WTC11 (cell line): Measurements from ENCODE around the gene MYO15B. TPM values are rescaled to one million over a fixed set of nuclear protein-coding genes. Genes with fewer than 3 reads are reported as not detected.

Source experiments
- ATAC-seq: fragments of 200-7000 bp; cut with Tn5 transposase; 2 replicates; pipeline ENCODE4 v1.10.0; 2021; ENCODE audit warnings: mild to moderate bottlenecking, moderate library complexity
- CTCF ChIA-PET: fragments of 300-600 bp; sonication (Branson Sonifier 250); formaldehyde crosslinking; loops from one replicate; lab custom pipeline; 2021; ENCODE audit warnings: antibody characterized with exemption; lab: Charles Lee
- POLR2A ChIA-PET: fragments of 350-600 bp; sonication (Branson Sonifier 250); formaldehyde crosslinking; loops from one replicate; lab custom pipeline; 2021; ENCODE audit warnings: antibody characterized with exemption; lab: Charles Lee
- DNase-seq: peaks from one replicate; pipeline ENCODE4 v3.0.0; 2021; ENCODE audit warnings: low spot score
- H3K27ac Mint-ChIP-seq: 2 replicates; pipeline ENCODE4 v1.8.0; 2021; ENCODE audit warnings: mixed read lengths
- H3K27me3 Mint-ChIP-seq: 2 replicates; pipeline ENCODE4 v1.8.0; 2021; ENCODE audit warnings: low read depth, mild to moderate bottlenecking, moderate library complexity, mixed read lengths
- H3K36me3 Mint-ChIP-seq: 2 replicates; pipeline ENCODE4 v1.8.0; 2021; ENCODE audit warnings: mixed read lengths
- H3K4me1 Mint-ChIP-seq: 2 replicates; pipeline ENCODE4 v1.8.0; 2022; ENCODE audit warnings: mixed read lengths
- H3K4me3 Mint-ChIP-seq: 2 replicates; pipeline ENCODE4 v1.8.0; 2021; ENCODE audit warnings: mild to moderate bottlenecking, moderate library complexity, mixed read lengths
- H3K9me3 Mint-ChIP-seq: 2 replicates; pipeline ENCODE4 v1.8.0; 2021; ENCODE audit warnings: mixed read lengths
- E2F4 ChIP-seq: sonication (generic); formaldehyde crosslinking; IDR thresholded peaks from 2 replicates; pipeline ENCODE4 v1.8.1; 2022; ENCODE audit warnings: low read depth, mild to moderate bottlenecking, moderate library complexity, missing genetic modification reagents, borderline replicate concordance
- IRF2 ChIP-seq: sonication (generic); formaldehyde crosslinking; IDR thresholded peaks from 2 replicates; pipeline ENCODE4 v1.8.0; 2022; ENCODE audit warnings: low read depth, missing genetic modification reagents, borderline replicate concordance
- JAZF1 ChIP-seq: fragments of 250-450 bp; sonication (Bioruptor Pico); IDR thresholded peaks from 2 replicates; pipeline ENCODE4 v1.9.0; 2021; ENCODE audit warnings: moderate library complexity, mild to moderate bottlenecking, inconsistent platforms
- STAT6 ChIP-seq: sonication (generic); formaldehyde crosslinking; conservative IDR thresholded peaks from 2 replicates; pipeline ENCODE4 v1.8.1; 2023; ENCODE audit warnings: mild to moderate bottlenecking, low read depth, missing genetic modification reagents, moderate library complexity
- ZNF396 ChIP-seq: fragments of 250-450 bp; sonication (Bioruptor Pico); IDR thresholded peaks from 2 replicates; pipeline ENCODE4 v1.8.0; 2021; ENCODE audit warnings: mild to moderate bottlenecking, moderate library complexity, borderline replicate concordance
- ZNF416 ChIP-seq: fragments of 250-450 bp; sonication (Bioruptor Pico); IDR thresholded peaks from 2 replicates; pipeline ENCODE4 v1.9.0; 2021; ENCODE audit warnings: mild to moderate bottlenecking, inconsistent platforms
- ZNF512 ChIP-seq: sonication (generic); formaldehyde crosslinking; IDR thresholded peaks from 2 replicates; pipeline ENCODE4 v1.8.1; 2022; ENCODE audit warnings: missing genetic modification reagents, borderline replicate concordance
- total RNA-seq: library from RNA; stranded (reverse); gene quantifications from 3 replicates; pipeline ENCODE4 v1.2.3, GENCODE V29; 2021
- TF ChIP-seq, protein P1 (sequence below): sonication (generic); formaldehyde crosslinking; IDR thresholded peaks from 2 replicates; pipeline ENCODE4 v1.8.0; 2023; ENCODE audit warnings: missing genetic modification reagents
- TF ChIP-seq, protein P2 (sequence below): sonication (generic); formaldehyde crosslinking; IDR thresholded peaks from 2 replicates; pipeline ENCODE4 v1.8.1; 2023; ENCODE audit warnings: mild to moderate bottlenecking, missing genetic modification reagents, moderate library complexity
- TF ChIP-seq, protein P3 (sequence below): sonication (generic); formaldehyde crosslinking; IDR thresholded peaks from 2 replicates; pipeline ENCODE4 v1.8.0; 2022; ENCODE audit warnings: mild to moderate bottlenecking, missing genetic modification reagents
- TF ChIP-seq, protein P4 (sequence below): sonication (generic); formaldehyde crosslinking; IDR thresholded peaks from 2 replicates; pipeline ENCODE4 v1.8.0; 2023; ENCODE audit warnings: missing genetic modification reagents, mild to moderate bottlenecking, borderline replicate concordance
- TF ChIP-seq, protein P5 (sequence below): sonication (generic); formaldehyde crosslinking; IDR thresholded peaks from 2 replicates; pipeline ENCODE4 v1.8.1; 2023; ENCODE audit warnings: mild to moderate bottlenecking, missing genetic modification reagents

The MYO15B gene
- total RNA-seq, 1 experiment from 2014 or later, result 35.6 TPM

GRCh38 chr17:75602644-75603043 lies 15.0 kb downstream of the MYO15B start (continued):
- TF ChIP-seq STAT6 (CRISPR knock-in tag), result no peak
- TF ChIP-seq, all 79 proteins: peak for 0

DNA sequence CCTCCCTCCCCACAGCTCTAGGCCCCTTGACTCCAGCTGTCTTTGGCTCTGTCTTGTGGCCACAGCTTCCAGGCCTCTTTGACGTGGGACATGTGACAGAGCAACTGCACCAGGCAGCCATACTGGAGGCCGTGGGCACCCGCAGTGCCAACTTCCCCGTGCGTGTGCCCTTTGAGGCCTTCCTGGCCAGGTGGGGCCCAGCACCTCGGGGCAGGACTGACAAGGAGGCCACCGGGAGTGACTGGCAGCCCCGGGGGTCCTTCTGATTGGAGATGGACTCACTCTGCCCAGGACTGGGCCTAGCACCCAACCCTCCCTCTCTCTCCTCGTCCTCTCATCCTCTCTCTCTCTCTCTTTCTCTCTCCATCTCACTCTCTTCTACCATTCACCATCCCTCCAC lies 15.5 kb downstream of the MYO15B start:
- no peak for ATAC-seq
- POLR2A ChIA-PET, result no interaction called here
- Mint-ChIP-seq H3K27ac (no peak overlapping the region), H3K27me3 (no peaks in the 10 kb centered on the region), H3K4me3 (no peak overlapping the region), H3K4me1 (no peaks in the 10 kb centered on the region), H3K9me3 (no peaks in the 10 kb centered on the region), H3K36me3 (no peaks in the 10 kb centered on the region)
- TF ChIP-seq, protein P1, sequence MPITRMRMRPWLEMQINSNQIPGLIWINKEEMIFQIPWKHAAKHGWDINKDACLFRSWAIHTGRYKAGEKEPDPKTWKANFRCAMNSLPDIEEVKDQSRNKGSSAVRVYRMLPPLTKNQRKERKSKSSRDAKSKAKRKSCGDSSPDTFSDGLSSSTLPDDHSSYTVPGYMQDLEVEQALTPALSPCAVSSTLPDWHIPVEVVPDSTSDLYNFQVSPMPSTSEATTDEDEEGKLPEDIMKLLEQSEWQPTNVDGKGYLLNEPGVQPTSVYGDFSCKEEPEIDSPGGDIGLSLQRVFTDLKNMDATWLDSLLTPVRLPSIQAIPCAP (CRISPR knock-in tag), result no peak
- TF ChIP-seq, protein P2, sequence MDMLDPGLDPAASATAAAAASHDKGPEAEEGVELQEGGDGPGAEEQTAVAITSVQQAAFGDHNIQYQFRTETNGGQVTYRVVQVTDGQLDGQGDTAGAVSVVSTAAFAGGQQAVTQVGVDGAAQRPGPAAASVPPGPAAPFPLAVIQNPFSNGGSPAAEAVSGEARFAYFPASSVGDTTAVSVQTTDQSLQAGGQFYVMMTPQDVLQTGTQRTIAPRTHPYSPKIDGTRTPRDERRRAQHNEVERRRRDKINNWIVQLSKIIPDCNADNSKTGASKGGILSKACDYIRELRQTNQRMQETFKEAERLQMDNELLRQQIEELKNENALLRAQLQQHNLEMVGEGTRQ (CRISPR knock-in tag), result no peak
- TF ChIP-seq, protein P3, sequence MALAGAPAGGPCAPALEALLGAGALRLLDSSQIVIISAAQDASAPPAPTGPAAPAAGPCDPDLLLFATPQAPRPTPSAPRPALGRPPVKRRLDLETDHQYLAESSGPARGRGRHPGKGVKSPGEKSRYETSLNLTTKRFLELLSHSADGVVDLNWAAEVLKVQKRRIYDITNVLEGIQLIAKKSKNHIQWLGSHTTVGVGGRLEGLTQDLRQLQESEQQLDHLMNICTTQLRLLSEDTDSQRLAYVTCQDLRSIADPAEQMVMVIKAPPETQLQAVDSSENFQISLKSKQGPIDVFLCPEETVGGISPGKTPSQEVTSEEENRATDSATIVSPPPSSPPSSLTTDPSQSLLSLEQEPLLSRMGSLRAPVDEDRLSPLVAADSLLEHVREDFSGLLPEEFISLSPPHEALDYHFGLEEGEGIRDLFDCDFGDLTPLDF (CRISPR knock-in tag), result no peak
- TF ChIP-seq JAZF1 (no peak), IRF2 (CRISPR knock-in tag) (no peak), ZNF396 (no peak), E2F4 (CRISPR knock-in tag) (no peak), ZNF512 (no peak), ZNF416 (CRISPR knock-in tag) (no peak)
- TF ChIP-seq, protein P4, sequence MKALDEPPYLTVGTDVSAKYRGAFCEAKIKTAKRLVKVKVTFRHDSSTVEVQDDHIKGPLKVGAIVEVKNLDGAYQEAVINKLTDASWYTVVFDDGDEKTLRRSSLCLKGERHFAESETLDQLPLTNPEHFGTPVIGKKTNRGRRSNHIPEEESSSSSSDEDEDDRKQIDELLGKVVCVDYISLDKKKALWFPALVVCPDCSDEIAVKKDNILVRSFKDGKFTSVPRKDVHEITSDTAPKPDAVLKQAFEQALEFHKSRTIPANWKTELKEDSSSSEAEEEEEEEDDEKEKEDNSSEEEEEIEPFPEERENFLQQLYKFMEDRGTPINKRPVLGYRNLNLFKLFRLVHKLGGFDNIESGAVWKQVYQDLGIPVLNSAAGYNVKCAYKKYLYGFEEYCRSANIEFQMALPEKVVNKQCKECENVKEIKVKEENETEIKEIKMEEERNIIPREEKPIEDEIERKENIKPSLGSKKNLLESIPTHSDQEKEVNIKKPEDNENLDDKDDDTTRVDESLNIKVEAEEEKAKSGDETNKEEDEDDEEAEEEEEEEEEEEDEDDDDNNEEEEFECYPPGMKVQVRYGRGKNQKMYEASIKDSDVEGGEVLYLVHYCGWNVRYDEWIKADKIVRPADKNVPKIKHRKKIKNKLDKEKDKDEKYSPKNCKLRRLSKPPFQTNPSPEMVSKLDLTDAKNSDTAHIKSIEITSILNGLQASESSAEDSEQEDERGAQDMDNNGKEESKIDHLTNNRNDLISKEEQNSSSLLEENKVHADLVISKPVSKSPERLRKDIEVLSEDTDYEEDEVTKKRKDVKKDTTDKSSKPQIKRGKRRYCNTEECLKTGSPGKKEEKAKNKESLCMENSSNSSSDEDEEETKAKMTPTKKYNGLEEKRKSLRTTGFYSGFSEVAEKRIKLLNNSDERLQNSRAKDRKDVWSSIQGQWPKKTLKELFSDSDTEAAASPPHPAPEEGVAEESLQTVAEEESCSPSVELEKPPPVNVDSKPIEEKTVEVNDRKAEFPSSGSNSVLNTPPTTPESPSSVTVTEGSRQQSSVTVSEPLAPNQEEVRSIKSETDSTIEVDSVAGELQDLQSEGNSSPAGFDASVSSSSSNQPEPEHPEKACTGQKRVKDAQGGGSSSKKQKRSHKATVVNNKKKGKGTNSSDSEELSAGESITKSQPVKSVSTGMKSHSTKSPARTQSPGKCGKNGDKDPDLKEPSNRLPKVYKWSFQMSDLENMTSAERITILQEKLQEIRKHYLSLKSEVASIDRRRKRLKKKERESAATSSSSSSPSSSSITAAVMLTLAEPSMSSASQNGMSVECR (CRISPR knock-in tag), result no peak
- TF ChIP-seq, protein P5, sequence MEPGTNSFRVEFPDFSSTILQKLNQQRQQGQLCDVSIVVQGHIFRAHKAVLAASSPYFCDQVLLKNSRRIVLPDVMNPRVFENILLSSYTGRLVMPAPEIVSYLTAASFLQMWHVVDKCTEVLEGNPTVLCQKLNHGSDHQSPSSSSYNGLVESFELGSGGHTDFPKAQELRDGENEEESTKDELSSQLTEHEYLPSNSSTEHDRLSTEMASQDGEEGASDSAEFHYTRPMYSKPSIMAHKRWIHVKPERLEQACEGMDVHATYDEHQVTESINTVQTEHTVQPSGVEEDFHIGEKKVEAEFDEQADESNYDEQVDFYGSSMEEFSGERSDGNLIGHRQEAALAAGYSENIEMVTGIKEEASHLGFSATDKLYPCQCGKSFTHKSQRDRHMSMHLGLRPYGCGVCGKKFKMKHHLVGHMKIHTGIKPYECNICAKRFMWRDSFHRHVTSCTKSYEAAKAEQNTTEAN (CRISPR knock-in tag), result no peak
- DNase-seq, result no peak
- CTCF ChIA-PET, result interaction anchor here (0.9 to 9.0 kb wide), 13 partner anchors 12 to 162 kb away, joined by 3 to 136 read pairs (median 19); partner anchors contain the start of genes GALK1 and SMIM5
